Measurements from ENCODE around the gene CCDC170.

CCDC170 gene

GRCh38 chr6:151610326-151610725, 116.5 kb downstream of the CCDC170 start:
- in situ Hi-C loops (cut with MboI; ENCODE audit: low sequenced_read_pairs), result no loop called here

- in situ Hi-C loops (cut with MboI; ENCODE audit: low sequenced_read_pairs), result no loop called here
Measured at GRCh38 chr6:151614630-151615029, 120.8 kb downstream of the CCDC170 start.

DNA sequence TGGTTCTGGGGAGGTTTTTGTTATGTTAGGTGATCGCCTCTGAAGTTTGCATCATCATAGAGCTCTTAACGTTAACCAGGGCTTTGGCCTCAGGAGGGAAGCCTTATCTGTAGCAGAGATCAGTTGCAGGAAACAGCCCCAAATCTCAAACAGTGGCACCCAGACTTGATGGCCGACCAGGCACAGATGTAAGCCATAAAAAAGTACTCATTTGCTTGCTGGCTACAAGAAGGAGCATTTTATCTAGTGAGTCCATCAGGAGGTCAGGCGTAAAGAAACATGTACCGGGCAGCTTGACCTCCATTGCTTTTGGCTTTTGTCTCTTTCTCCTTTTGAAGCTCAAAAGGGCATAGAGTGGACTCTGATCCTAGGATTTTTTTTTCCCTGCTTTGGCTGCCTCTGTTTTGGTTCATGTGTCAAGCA, 122.3 kb downstream of the CCDC170 start:
- in situ Hi-C loops (cut with MboI; ENCODE audit: low sequenced_read_pairs), result no loop called here

- in situ Hi-C loops (cut with MboI; ENCODE audit: low sequenced_read_pairs), result no loop called here
Measured at GRCh38 chr6:151616600-151616999, 122.8 kb downstream of the CCDC170 start.

DNA sequence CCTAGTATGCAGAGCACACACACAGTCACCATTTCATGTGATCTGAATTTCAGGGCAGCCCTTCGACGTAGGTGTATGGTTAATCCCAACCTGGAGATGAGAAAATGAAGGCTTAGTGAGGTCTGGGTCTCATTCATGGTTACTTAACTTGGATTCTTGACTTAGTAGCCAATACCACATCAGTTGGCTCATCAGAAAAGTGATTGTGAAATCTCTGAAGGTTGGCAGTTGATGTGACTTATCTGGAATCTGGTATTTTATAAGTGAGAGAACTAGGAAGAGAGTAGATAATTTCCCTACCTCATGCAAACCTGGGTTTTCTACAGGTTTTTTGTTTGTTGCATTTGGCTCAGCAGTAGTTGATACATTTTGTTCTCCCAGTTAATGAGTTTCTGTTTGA, 123.7 kb downstream of the CCDC170 start:
- in situ Hi-C loops (cut with MboI; ENCODE audit: low sequenced_read_pairs), result no loop called here

DNA sequence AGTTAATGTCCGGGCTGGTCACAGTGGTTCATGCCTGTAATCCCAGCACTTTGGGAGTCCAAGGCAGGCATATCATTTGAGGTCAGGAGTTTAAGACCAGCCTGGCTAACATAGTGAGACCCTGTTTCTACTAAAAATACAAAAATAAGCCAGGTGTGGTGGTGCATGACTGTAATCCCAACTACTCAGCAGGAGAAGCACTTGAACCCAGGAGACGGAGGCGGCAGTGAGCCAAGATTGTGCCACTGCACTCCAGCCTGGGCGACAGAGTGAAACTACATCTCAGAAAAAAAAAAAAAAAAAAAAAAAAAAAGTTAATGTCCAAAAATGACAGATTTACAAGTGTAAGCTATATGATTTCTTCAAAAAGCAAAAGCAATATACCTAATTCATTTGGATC, 124.9 kb downstream of the CCDC170 start:
- in situ Hi-C loops (cut with MboI; ENCODE audit: low sequenced_read_pairs), result no loop called here

DNA sequence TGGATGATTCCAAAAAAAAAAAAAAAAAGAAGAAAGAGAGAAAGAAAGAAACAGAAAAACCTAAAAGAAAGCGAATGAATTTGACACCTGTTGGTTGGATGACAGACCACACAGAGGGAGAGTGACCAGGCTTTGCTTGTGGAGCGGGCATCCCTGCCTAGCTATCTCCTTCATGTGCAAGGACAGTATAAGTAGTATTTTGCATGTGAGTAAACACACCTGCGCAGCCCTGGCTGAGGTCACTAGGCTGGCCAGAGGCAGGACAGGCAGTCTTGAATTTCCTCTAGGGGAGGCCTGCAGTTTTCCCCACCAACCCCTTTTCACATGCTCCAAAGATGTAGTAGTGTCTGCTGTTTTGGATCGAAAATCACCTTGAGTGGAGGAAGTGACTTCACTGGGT, 126.4 kb downstream of the CCDC170 start:
- in situ Hi-C loops (cut with MboI; ENCODE audit: low sequenced_read_pairs), result no loop called here

GRCh38 chr6:151624071-151624470, 130.3 kb downstream of the CCDC170 start:
- in situ Hi-C loops (cut with MboI; ENCODE audit: low sequenced_read_pairs), result no loop called here

DNA sequence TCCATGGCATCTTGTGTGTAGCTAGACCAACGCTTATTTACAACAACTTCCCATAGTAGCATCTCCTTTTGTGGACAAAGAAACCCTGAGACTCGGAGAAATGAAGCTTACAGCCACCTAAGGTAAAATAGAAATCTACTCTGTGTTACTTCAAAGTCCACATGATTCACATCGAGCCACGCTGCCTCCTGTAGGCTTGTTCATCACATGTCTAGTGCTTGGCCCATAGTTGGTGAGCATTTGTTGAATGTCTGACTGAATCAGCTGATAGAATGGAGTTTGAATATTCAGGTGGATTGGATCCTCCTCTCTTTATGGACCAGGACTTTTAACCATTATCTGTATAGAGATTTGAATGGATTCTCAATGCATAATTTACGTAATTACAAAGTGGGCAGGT, 130.7 kb downstream of the CCDC170 start:
- in situ Hi-C loops (cut with MboI; ENCODE audit: low sequenced_read_pairs), result no loop called here

GRCh38 chr6:151624900-151625536, 131.2 kb downstream of the CCDC170 start:
- in situ Hi-C loops (cut with MboI; ENCODE audit: low sequenced_read_pairs), result no loop called here

DNA sequence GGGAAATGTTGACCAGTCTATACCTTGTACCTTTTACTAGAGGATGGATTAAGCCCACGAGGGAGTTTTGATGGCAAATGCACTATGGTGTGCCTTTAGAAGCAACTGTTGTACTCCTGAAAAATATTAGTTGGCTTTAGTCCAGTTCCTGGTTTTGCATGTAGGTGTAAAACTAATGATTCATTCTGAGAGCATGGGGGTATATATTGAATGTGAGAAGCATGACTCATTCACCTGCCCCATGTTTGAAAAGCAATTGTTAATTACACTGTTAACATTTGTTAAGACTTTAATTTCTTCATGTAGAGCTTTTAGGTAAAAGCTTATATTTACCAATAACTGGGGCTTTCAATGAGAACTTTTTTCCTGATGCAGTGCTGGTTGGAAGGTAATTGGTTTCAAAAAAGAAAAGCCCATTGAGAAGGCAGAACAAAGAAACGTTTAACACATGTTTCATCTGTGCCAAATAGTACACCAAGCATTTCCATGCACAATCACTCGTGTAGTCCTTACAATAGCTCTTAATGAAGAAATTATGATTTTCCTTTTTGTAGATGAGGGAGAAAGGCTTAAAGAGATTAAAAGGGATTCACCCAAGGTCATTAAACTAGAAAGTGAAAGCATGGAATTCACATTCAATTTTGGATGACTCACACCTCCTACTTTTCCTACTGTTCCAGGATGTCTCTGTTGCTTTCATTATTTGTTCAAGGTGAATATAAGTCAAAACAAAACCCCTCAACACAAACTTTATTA, 134.1 kb downstream of the CCDC170 start:
- in situ Hi-C loops (cut with MboI; ENCODE audit: low sequenced_read_pairs), result no loop called here

- in situ Hi-C loops (cut with MboI; ENCODE audit: low sequenced_read_pairs), result no loop called here
Measured at GRCh38 chr6:151629791-151630190, 136.0 kb downstream of the CCDC170 start.

DNA sequence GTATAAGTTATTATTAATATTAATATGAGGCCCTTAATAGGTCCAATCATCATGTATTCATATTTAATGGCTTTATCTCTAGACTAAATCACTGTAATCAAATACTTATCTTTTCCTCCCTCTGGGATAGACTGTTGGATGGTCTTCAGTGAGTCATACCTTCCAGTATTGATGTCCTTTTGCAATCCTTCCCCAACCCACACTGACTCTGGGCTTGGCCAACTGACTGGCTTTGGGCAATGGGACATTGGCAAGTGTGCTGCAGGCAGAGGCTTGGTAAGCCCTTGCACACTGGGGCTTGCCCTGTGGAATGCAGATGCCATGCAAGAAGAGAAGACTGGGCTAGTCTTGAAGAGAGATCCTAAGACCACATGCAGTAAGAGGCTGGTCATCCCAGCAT, 136.6 kb downstream of the CCDC170 start:
- in situ Hi-C loops (cut with MboI; ENCODE audit: low sequenced_read_pairs), result no loop called here

GRCh38 chr6:151630991-151631655, 137.3 kb downstream of the CCDC170 start:
- in situ Hi-C loops (cut with MboI; ENCODE audit: low sequenced_read_pairs), result no loop called here

- in situ Hi-C loops (cut with MboI; ENCODE audit: low sequenced_read_pairs), result no loop called here
Measured at GRCh38 chr6:151632415-151632987, 138.7 kb downstream of the CCDC170 start.

GRCh38 chr6:151633526-151634335, 139.9 kb downstream of the CCDC170 start:
- in situ Hi-C loops (cut with MboI; ENCODE audit: low sequenced_read_pairs), result no loop called here

GRCh38 chr6:151634336-151634720, 140.5 kb downstream of the CCDC170 start:
- in situ Hi-C loops (cut with MboI; ENCODE audit: low sequenced_read_pairs), result no loop called here

DNA sequence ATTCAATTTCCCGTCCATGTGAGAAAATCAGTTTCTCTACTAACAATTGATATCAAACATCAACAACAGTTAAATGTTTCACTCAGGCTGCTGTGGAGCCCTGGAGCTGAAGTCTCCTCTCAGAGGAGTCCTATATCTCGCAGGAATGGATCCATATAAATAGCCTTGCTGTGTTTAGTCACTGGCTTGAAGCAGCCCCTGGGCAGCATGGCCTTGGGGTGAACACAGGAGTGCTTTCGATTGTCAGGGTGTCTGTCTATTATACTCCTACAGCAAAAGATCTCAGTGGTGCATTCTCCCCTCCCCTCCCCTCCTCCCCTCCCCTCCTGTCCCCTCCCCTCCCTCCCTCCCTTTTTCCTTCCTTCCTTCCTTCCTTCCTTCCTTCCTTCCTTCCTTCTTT, 141.9 kb downstream of the CCDC170 start:
- in situ Hi-C loops (cut with MboI; ENCODE audit: low sequenced_read_pairs), result no loop called here

GRCh38 chr6:151637814-151638213, 144.0 kb downstream of the CCDC170 start:
- in situ Hi-C loops (cut with MboI; ENCODE audit: low sequenced_read_pairs), result no loop called here

DNA sequence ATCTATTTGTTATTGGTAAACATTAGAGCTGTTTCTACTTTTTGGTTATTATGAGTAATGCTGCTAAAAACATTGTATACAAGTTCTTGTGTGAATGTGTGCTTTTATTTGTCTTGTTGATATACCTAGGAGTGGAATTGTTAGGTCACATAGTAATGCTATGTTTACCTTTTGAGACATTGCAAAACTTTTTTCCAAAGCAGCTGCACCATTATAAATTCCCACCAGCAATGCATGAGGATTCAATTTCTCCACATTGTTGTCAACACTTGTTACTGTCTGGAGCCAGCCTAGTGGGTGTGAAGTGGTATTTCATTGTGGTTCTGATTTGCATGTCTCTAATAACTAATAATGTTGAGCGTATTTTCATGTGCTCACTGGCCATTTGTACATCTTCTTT, 145.9 kb downstream of the CCDC170 start:
- in situ Hi-C loops (cut with MboI; ENCODE audit: low sequenced_read_pairs), result no loop called here

DNA sequence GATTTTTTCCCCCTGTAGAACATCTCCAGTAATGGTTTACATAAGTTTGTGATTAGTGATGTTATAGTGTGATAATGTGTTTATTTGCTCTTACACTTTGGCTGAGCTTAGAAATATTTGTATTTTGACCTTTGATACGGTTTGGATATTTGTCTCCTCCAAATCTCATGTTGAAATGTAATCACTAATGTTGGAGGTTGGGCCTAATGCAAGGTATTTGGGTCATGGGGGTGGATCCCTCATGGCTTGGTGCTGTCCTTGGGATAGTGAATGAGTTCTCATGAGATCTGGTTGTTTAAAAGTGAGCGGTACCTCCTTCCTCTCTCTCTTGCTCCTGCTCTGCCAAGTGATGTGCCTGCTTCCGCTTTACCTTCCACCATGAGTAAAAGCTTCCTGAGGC, 147.2 kb downstream of the CCDC170 start:
- in situ Hi-C loops (cut with MboI; ENCODE audit: low sequenced_read_pairs), result no loop called here

Data from HL-60/S4 treated with phorbol 12-myristate 13-acetate at 8.2 ng/mL for 4 days and 3 days (cell line).